GM03348 (cell line): ENCODE data around the gene SYCP2L.
A peak's percentile ranks its signal among the peaks of the same experiment; 100 is the strongest.
"Not testable (repeated sequence)": the region's sequence is repeated elsewhere in the genome, so short reads cannot be mapped to it uniquely, and the experiment has no call there.

Experiments used
- DNase-seq: peaks from one replicate; pipeline ENCODE4 v3.0.0; 2012; ENCODE audit warnings: low spot score

Gene SYCP2L

DNA sequence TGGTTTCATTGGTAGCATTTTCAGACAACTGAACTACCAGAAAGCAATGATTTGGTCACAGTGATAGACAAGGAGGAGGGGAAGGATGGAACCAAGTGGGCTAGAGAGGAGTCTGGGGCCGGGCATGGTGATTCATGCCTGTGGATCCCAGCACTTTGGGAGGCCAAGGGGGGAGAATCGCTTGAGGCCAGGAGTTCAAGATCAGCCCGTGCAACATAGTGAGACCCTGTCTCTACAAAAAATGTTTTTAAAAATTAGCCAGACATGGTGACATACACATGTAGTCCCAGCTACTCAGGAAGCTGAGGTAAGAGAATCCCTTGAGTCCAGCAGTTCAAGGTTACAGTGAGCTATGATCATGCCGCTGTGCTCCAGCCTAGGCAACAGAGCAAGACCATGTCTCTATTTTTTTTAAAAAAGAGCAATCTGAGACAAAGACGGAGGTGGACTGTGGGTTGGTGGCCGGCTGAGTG lies 70.6 kb downstream of the SYCP2L start:
- no peak for DNase-seq

DNA sequence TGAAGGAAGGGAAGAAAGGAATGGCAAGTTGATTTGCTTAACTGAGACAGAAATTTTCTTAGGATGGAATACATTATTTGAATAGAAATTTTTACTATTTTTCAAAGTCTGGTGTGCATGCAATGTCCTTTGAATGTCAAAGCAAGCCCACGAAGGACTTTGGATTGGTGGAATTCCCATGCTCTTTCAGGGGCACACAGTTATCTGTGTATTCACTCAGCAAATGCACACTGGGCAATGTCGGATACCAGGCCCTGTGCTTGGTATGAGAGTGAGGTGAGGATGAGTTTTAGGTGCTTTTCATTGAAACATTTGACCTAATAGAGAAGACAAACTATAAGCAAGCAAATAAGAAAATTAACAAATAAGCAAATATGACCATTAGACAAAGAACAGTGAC lies 73.3 kb downstream of the SYCP2L start:
- no peak for DNase-seq

DNA sequence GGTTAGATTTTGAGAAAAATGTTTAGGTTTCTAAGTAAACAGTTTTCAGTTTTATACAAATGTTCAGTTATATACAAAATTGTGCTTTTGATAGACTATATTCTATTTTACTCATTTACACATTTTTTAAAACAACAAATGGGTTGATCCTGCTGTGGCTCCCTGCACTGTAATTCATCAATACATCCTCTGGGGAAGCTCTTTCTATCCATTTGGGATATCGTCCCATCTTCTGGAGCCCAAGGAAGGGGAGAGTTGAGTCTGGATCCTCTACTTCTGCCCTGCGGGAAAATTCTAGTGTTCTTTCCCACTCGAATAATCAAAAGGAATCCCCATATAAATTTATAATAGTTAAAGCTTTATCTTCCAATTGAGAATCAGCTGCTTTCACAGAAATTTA lies 75.0 kb downstream of the SYCP2L start:
- DNase-seq, result no peak

DNA sequence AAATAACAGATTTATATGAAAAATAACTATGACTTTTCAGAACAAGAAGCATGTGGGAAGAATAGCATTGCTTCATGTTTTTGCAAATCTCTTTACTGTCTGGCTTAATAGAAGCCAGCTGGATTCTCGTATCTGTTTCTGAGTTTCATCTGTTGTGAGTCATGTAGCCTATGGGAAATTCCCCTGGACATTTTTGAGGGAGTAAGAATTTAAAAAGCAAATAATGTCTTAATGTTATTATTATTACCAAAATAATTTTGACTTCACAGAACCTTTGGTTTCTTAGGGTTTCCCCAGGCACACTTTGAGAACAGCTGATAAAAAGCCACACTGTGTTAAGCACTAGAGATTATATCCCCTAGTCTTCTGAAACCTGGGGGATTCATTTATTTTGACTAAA lies 75.8 kb downstream of the SYCP2L start:
- DNase-seq, result peak; percentile 71

DNA sequence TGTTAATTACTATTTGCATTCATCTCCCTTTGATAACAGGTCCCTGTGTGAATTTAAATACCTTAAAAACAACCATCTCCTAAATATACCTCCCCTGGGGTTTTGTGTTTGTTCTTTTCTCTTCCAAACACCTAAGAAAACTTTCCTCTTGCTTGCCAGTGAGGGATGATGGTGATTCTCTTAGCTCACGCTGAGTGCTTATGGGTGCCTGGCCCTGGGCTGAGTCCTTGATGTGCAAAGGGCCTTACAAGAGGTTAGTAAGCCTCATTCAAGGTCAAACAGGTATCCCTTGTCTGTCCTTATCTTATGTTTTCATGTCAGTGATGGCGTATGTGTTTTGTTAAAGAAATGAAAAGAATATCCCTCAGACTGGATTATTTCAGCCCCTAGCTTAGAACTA lies 76.3 kb downstream of the SYCP2L start:
- no peak for DNase-seq

DNA sequence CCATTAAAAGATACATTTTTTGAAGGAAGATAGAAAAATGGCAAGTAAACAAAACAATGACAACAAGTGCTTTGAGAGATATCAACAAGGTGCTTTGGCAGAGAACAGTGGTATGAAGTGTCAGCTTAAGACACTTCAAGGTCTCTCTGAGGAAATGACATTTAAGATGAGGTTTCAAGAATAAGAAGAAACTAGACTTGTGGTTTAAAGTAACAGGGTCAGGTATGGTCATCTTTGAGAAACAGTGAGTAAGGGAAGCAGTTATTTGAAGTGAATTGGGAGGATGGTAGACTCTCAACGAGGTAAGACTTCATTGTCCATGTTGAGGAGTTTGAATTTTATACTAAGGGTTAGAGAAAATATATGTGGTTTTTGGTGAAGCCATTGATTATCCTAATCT lies 77.8 kb downstream of the SYCP2L start:
- DNase-seq, result no peak

DNA sequence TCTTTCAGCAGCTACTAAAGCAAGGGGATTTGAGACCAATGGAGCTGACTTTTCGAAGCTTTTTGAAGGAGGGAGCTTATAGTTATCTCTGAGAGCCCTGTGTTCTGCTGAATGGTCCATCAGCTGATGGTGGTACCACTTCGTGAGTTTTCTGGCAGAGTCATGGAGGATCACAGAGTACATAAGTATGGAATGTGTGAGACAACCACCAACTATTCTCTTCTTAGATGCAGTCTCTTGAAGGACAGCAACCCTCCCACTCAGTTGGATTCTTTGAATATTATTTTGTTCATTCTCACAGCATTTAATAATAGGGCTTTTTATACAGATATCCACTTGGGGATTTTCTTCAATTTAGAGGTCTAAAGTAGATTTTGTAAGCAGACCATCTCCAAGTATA lies 81.9 kb downstream of the SYCP2L start:
- DNase-seq, result peak; percentile 74

DNA sequence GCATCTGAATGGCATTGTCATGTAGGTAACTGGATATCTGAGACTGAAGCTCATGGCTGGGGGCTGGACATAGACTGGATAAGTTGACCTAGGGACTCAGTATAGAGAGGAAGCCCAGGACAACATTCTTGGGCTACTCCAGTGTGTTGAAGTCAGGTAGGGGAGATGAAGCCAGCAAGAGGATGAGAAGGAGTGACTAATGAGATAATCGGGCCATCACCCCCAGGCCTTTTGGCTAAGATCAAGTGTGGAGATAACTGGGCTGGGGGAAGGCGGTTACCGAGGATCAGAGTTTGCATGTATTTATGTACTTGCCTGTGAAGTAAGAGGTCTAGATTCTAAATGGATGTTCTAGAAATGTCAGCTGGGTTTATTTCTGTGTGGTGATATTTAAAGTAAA lies 83.9 kb downstream of the SYCP2L start:
- no peak for DNase-seq

DNA sequence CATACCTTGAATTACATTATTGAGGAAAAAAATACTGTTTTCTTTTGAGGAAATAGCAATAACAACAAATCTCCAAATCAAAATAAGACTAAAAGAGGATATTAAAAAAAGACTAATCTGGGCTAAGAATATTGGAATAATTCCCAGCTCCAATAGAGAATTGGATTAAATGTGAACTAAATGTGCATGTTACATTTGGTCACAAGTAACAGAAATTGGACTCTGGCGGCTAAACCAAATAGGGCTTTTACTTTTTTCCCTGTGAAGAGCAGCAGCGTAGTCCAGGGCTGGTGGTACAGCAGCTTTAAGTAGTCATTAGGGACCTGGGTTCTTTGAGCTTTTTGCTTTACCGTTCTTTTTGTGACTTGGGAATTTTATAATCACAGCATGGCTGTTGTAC lies 85.3 kb downstream of the SYCP2L start:
- DNase-seq, result no peak

DNA sequence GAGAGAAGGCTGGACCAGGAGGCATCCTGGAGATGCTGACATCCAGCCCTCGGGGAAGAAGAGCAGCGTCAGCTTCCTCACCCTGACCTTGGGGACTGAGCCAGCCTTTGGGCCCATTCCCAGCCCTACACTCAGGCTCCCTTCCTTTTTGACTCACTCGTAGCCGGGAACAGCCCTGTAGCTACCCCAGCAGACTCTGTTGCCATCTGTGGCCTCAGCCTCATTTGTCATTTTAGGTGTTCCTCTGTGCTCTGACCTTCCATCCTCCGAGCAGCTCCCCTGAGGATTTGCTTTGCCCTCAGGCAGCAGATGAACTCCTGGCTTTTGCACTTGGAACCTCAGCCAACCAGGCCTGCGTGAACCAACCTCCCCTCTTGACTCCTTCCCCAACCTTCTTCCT lies 89.7 kb downstream of the SYCP2L start:
- peak; percentile 17 for DNase-seq

DNA sequence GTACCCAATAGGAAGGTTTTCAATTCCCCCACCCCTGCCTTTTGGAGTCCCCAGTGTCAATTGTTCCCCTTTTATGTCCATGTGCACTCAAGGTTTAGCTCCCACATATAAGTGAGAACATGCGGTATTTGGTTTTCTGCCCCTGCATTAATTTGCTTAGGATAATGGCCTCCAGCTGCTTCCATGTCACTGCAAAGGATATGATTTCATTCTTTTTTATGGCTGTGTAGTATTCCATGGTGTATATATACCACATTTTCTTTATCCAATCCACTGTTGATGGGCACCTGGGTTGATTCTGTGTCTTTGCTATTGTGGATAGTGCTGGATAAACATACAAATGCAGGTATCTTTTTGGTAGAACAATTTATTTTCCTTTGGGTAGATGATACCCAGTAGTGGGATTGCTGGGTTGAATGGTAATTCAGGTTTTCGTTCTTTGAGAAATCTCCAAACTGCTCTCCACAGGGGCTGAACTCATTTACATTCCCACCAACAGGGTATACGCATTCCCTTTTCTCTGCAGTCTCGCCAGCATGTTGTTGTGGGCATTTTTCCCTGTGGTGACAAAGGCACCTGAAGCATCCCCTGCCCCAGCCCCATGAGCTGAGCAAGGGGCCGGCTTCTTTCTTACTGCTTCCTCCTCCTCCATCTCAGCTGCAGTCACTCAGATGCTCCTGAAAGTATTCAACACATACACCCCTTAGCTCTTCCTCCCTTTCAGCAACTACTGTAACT lies 90.5 kb downstream of the SYCP2L start:
- no peak for DNase-seq

DNA sequence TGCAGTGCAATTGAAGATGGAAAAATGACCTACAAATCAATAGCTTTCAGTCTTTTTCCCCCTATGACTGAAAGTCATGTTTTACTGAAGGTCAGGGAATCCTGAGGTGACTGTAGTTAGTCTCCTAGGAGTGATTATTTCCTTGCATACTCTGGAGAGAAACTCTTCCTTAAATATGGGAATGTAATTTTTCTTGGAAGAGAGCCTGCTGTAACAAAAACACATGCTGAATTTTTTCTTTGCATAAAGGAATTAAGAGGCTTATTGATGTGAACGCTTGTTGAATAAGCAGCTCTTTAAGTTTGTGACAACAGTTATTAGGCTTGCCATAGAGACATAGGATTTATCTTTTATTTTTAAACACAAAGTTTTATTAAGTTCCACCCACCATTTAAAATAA lies 92.8 kb downstream of the SYCP2L start:
- no peak for DNase-seq

DNA sequence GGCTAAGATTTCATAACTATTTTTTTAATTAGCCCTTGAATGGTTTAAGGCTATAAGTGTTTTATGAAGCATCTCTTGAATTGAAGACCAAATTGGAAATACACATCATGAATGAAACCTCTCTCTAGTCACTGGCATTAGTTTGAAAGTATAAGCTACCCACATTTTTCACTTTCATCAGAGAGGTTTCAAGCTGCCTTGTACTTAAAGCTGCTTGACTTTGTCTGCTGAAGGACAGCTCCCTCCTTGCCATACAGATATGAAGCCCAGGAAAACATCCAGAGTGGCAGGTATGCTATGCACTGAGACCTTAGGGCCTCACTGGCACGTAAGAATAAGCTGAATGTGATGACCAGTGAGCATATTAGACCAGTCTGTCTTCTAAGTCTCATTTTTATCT lies 94.6 kb downstream of the SYCP2L start:
- no peak for DNase-seq

DNA sequence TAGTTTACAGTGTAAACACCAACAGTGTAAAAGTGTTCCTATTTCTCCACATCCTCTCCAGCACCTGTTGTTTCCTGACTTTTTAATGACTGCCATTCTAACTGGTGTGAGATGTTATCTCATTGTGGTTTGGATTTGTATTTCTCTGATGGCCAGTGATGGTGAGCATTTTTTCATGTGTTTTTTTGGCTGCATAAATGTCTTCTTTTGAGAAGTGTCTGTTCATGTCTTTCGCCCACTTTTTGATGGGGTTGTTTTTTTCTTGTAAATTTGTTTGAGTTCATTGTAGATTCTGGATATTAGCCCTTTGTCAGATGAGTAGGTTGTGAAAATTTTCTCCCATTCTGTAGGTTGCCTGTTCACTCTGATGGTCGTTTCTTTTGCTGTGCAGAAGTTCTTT lies 98.1 kb downstream of the SYCP2L start:
- DNase-seq, result not testable (repeated sequence)

DNA sequence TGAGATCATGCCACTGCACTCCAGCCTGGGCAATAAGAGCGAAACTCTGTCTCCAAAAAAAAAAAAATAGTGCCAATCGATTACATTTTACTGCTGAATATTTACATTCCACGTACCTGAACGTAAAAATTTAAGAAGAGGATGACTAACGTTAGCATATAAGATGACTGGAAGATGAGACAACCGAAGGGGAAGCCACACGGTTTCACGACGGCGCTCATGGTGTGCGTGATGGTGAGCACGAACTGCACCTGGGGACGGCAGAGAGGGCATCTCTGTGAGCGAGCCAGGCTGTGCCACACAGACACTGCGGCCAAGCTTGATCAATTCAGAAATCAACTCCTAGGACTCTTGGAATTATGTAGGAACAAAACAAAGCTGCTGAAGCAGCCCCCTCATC lies 102.7 kb downstream of the SYCP2L start:
- no peak for DNase-seq

DNA sequence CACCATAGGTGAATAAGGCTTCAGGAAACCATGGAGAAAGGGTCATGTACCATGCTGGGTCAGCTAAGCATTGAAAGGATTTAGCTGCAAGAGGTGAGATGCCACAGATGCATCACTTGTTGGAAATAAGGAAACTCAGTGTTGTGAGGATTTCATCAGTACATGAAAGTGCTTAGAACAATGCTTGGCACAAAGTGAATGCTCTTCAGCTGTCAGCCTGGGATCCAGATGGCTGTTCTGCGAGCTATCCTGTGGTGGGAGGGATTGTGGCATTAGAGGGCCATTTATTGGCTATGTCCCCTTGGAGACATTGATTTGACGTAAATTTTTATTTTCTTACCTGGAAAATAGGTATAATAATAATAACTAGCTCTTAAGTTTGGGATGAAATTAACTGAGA lies 104.3 kb downstream of the SYCP2L start:
- DNase-seq, result no peak

DNA sequence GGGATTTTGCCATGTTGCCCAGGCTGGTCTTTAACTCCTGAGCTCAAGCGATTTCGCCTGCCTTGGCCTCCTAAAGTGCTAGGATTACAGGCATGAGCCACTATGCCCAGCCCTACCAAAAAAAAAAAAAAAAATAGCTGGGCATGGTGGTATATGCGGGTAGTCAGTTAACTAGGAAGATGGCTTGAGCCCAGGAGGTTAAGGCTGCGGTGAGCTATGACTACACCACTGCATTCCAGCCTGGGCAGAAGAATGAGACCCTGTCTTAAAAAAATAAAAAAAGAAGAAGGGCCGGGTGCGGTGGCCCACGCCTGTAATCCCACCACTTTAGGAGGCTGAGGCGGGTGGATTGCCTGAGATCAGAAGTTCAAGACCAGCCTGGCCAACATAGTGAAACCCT lies 107.0 kb downstream of the SYCP2L start:
- no peak for DNase-seq

DNA sequence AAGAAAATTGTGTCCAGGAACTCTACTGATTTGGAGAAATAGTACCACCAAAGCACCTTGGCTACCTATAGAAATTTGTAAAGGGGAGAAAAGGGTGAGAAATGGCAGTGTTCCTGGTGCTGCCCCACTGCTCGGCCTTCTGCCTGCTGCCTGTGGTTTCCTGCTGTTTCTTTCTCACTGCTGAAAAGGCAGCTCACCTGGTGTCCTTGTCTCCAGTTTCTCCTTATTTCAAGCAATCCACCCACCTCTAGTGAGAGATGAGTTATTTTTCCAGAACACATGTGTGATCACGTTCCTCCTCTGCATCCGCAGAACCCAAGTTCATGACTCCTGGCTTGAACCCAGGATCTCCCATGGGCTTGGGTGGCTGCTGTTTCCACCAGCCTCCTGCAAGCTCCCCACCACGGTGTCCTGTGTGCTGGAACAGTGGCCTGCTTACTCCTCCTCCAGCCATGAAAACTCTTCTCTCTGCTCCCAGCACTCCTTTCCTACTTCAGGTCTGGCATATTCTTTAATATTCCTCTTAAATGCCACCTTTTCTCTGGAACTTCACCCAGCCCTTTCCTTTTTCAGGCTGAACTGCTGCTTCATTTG lies 108.4 kb downstream of the SYCP2L start:
- no peak for DNase-seq

DNA sequence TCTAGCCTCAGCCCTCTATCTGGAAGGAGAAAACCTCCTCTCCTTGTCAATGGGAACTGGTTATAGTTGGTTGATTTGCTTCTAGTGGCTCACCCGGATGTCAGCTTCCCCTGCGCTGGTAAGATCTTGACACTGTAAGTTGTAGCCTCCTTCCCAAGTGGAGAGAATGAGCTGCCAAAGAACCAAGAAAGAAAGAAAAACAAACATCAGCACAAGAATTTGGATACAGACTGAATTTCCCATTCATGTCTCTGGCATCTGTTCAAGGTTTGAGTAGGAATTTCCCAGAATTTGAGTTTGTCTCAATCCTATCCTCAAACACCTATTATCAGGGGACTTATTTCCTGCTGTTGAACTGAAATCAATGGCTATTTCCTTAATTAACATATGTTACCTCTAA lies 113.1 kb downstream of the SYCP2L start:
- peak; percentile 29 for DNase-seq

DNA sequence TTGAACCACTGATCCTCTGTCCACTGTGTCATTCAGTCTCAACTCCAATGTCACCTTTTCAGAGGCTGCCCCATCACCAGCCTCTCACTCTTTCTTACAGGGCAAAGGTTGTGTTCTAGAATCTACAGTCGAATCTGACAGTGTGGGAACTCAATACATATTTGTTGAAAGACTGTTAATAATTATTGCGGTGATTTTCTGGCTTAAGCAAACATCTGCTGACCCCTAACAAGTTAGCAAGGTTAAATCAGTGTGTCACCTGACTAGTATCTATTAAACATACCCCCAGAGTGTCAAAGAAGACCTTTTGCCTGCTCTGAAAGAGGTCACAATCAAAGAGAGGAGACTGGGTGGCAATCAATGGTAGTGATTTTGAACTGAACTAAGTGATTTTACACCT lies 115.3 kb downstream of the SYCP2L start:
- no peak for DNase-seq

DNA sequence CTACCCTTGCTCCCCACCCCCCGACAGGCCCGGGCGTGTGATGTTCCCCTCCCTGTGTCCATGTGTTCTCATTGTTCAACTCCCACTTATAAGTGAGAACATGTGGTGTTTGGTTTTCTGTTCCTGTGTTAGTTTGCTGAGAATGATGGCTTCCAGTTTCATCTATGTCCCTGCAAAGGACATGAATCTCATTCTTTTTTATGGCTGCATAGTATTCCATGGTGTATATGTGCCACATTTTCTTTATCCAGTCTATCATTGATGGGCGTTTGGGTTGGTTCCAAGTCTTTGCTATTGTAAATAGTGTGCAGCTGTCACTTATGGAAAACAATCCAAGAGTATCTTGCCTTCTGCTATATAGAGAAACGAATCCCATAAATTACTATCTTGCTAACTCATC lies 116.4 kb downstream of the SYCP2L start:
- DNase-seq, result not testable (repeated sequence)

DNA sequence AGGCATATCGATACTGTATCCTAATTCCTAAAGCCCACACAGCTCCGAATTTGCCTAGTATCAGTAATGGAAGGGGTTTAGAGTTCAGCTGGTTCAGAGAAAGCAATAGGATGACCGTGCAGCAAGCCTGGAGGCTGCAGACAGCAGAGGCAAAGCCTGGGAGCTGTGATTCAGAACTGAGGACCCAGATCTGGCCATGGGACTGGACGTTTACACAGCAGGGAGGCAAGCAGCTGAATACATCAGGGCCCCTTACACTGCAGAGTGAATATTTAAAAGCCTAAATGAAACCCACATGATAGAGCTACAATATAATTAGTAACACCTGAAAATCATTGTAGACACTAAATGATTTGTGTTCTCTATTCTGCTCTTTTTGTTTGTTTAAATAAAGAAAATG lies 119.2 kb downstream of the SYCP2L start:
- DNase-seq, result no peak

DNA sequence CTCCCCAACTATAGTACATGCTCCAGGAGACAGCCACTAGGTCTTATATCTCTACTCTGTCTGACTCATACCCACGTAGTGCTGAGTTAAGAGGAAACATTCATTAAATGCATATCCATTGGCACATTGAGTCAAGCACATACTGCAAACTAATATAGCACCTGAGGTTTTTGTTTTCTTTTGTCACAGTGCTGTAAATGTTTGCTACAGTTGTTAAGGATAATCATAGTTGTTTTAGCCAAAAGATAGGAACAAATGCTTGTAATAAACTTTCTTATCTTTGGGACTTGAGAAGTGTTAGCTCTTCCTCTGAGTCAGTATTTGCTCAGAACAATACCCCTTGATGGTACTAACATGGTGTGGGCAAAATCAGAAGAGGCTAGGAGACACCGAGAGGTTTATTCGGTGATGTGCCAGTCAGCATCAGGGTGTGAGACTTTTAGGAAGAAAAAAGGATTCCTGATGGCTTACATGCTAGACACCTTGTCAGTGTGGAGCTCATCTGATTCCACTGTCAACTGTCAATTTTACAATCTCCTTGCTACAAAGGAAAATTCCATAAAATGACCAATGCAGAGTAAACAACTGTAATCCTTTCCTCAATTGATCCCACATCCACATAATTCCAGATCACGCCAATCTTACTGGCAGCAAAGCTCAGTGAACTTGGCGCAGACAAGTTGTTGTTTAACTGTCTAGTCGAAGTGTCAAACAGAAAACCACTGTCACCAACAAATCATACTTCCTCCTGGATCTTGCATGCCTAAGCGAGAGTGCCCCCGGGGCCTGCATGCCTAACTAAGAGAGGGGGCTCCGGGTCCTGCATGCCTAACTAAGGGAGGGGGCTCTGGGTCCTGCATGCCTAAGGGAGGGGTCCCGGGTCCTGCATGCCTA lies 121.1 kb downstream of the SYCP2L start:
- DNase-seq, result no peak
